H54 (cell line): Measurements from ENCODE around the gene GPR15LG.

ENCODE experiments used
- DNase-seq: peaks from one replicate; pipeline ENCODE4 v3.0.0; 2011; ENCODE audit warnings: low spot score, mixed read lengths; ENCODE audit not compliant: insufficient read length
- FAIRE-seq: peaks from 3 replicates; lab custom pipeline; 2011; peaks lifted over from hg19 to GRCh38; lab: Jason Lieb, UNC
- POLR2A ChIP-seq: IDR thresholded peaks from 2 replicates; pipeline ENCODE4 v1.6.1; 2011; ENCODE audit warnings: low read depth, mild to moderate bottlenecking, low read length

The GPR15LG gene

GRCh38 chr10:84204610-84205009 lies 31.0 kb downstream of the GPR15LG start:
- FAIRE-seq (no peak), DNase-seq (no peak)
- no peak for TF ChIP-seq POLR2A

GRCh38 chr10:84205049-84205852 lies 31.6 kb downstream of the GPR15LG start:
- FAIRE-seq (peak; percentile 23), DNase-seq (peak; percentile 81)
- no peak for TF ChIP-seq POLR2A

GRCh38 chr10:84205853-84206525 lies 32.4 kb downstream of the GPR15LG start:
- no peak for DNase-seq
- no peak for TF ChIP-seq POLR2A
- no peak for FAIRE-seq

GRCh38 chr10:84208023-84208422 lies 34.4 kb downstream of the GPR15LG start:
- no peak for TF ChIP-seq POLR2A
- FAIRE-seq: no peak

GRCh38 chr10:84211566-84211965 lies 38.0 kb downstream of the GPR15LG start:
- no peak for DNase-seq
- FAIRE-seq: no peak
- TF ChIP-seq POLR2A: no peak

More at GRCh38 chr10:84208023-84208422, 34.4 kb downstream of the GPR15LG start:
- no peak for DNase-seq

- FAIRE-seq: no peak
- no peak for TF ChIP-seq POLR2A
Measured at GRCh38 chr10:84212014-84212413, 38.4 kb downstream of the GPR15LG start.

GRCh38 chr10:84213076-84213475 lies 39.5 kb downstream of the GPR15LG start:
- DNase-seq (no peak), FAIRE-seq (no peak)
- no peak for TF ChIP-seq POLR2A

More at GRCh38 chr10:84212014-84212413, 38.4 kb downstream of the GPR15LG start:
- no peak for DNase-seq

- FAIRE-seq (no peak), DNase-seq (no peak)
- no peak for TF ChIP-seq POLR2A
Measured at GRCh38 chr10:84214046-84214572, 40.5 kb downstream of the GPR15LG start.

GRCh38 chr10:84214612-84215235 lies 41.1 kb downstream of the GPR15LG start:
- TF ChIP-seq POLR2A: no peak
- FAIRE-seq (no peak), DNase-seq (no peak)

GRCh38 chr10:84216834-84217233 lies 43.2 kb downstream of the GPR15LG start:
- no peak for TF ChIP-seq POLR2A
- FAIRE-seq (no peak), DNase-seq (no peak)

GRCh38 chr10:84217746-84218145 lies 44.1 kb downstream of the GPR15LG start:
- DNase-seq: no peak
- no peak for FAIRE-seq

GRCh38 chr10:84221916-84222315 lies 48.3 kb downstream of the GPR15LG start:
- no peak for FAIRE-seq
- no peak for TF ChIP-seq POLR2A

More at GRCh38 chr10:84217746-84218145, 44.1 kb downstream of the GPR15LG start:
- no peak for TF ChIP-seq POLR2A

GRCh38 chr10:84224411-84225028 lies 50.9 kb downstream of the GPR15LG start:
- FAIRE-seq (no peak), DNase-seq (no peak)
- TF ChIP-seq POLR2A: no peak

More at GRCh38 chr10:84221916-84222315, 48.3 kb downstream of the GPR15LG start:
- DNase-seq: no peak
